Hematopoietic multipotent progenitor cell treated with erythropoietin and hydrocortisone succinate and interleukin-3 and kit ligand, for 15 days (in vitro differentiated cells): ENCODE results near the gene SDHA.
"Not testable (repeated sequence)": the region's sequence is repeated elsewhere in the genome, so short reads cannot be mapped to it uniquely, and the experiment has no call there.

Experiments used
- DNase-seq: peaks from one replicate; pipeline ENCODE4 v3.0.0-alpha.2; 2015; ENCODE audit warnings: low spot score

The SDHA gene

DNA sequence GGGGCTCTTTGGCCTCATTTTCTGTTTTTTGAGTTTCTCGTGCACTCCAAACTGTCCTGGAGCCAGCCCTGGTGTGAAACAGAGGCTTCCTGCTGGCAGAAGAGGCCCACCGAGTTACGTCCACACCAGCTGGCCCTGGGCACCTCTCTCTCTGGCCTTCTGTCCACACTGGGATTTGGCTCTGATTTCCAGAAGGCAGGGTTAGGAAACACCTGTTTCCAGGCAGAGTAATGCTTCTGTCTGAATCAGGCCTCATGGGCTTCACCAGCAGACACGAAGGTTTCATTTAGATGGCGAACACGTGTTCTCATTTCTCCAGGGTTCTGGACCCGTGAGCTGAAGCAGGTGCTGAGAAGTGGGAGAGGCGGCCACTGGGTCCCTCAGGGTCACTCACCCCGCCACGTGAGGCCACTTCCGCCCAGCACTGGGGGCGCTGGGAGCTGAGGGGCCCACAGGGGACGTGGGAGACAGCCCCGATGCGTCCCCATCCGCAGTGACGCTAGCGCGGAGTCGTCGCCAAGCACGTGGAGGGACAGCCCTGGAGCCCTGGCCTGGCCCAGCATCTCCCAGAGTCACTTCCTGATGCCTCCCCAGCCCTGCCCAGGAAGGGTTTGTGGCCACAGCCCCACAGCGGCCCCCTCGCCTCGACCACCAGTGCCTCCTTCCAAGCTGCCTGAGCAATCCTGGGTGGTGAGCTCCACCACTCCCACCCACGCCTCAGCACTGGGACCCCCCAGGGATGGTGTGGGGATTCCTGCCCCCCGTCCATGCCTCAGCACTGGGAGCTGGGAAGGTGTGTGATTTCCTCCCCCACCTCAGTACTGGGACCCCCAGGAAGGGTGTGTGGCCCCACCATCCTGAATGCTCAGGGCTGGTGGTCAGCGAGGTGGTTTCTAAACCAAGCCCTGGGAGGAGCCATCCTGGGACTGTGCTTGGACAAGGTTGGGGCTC is 31.8 kb upstream of the SDHA start:
- no peak for DNase-seq

DNA sequence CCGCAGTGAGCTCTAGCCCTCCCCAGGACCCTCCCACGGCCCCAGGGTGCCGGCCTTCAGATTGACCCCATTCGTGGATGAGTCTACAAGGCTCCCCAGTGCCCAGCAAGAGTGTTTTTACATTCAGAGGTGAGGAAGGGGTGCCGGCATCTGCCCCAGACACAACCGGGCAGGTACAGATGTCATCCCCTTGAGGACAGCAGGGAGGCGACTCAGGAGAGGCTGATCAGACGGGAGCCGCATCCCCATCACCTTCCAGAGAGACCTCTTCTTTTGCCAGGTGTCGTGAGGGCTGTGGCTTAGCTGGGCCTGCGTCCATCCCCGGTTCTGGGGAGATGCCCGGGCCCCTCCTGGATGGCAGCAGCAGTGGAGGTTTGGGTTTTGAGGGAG is 31.1 kb upstream of the SDHA start:
- no peak for DNase-seq

DNA sequence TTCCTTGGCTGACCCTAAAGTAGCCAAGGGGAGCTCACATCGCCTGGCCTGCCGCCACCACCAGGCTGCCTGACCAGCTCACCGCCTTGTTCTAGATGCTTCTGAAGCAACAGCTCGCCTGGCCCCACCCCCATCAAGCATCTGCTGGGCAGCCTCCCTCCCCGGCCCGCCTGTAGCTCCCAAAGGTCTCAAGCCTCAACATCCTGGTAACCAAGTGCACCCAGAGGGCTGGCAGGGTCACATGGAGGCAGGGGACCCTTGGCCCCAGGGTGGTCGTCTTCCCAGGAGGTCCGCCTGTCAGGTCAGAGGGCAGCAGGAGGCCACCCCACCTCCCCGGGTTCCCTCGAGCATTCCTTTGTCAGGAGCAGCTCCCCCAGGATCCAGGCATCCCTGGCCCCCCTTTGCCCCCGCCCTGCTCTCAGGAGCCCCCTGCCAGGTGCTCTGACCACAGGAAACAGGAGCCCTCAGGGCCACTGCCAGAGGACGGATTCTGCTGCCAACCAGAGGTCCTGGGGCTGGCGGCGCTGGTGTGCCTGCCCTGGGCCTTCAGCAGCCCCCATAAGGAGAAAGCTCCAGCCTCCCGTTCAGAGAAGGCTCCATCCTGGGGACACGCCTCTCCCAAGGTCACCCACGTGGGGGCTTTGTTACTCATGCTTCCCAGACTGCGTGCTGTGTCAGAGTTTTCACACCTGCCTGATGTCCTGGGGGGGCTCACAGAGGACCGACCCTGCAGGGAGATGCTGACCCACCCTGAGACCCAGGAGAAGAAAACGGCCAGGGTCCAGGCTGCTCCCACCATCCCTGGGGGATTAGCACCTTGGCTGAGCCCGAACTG is 30.3 kb upstream of the SDHA start:
- DNase-seq, result no peak

DNA sequence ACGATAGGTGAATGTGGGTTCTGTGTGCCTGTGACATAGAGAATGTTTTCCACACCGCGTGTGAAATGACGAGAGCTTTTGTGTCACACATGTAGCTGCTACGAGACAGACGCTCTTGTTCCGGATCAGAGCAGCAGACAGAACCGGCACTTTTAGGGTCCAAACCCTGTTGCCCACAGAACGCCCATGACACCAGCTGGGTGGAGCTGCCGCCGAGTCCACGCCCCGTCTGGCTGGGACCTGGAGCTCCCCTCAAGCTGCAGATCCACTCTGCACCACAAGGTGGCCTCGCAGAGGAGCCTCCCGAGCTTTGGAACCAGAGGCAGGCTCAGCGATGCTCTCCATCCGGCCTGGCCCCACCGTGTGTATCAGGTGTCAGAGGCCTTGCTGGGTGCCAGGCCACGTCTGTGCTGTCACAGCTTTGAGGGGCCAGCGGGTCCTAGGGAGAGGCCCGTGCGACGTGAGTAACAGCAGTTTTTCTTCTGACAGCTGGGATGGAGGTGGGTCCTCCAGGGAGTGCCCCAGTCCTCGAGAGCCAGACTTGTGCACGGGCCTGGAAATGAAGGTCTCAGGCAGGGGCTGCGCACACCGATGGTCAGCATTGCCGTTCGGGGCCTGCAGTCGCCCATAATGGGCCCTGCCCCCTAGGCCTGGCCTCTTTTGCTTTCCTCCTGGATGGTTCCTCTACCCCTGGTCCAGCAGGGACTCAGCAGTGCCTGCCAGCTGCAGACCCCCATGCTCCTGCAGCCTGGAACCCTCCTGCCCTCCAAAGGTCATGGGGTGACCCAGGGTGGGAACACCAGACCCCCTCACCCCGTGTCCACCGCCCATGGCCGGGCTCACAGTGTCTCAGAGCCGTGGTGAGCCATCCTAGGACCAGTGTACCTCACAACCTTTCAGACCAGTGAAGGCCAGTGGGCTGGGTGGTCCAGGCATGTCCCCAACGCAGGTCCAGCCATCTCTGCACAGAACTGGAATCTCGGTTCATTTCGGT is 29.3 kb upstream of the SDHA start:
- peak; percentile 87 for DNase-seq

DNA sequence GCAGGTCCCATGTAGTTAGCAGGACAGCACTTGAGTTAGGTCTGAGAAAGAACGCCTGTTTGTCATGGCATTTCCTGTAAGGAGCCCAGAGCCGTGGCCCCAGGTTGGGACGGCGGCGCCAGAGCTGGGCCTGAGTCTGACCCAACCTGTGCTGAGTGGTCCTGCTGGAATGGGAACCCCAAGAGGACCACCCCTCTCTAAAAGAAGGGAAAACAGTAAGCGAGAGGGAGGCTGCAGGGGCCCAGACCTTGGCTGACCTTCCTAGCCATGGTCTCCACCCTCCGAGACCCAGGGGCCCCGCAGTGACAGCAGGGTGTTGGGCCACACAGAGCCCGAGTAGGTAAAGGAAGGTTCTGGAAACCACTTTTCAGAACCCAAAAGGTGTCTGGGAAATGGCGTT is 28.6 kb upstream of the SDHA start:
- no peak for DNase-seq

DNA sequence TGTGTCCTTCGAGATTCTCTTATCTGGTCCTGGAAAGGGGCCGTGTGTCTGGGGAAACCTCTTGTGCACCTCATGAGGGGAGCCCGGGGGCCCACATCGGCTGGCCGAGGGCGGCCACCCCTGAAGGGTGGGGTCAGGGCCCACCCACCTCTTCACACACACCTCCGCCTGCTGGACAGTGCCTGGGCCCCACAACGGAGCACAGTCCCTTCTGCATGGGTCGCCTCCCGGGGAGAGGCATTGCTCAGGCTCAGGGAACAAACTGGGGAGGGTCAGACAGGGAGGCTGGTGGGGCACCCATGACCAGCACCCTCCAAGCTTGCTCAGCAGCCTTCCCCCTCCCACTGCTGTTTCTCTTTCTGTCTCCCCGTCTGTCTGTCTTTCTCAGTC is 28.1 kb upstream of the SDHA start:
- DNase-seq, result no peak

DNA sequence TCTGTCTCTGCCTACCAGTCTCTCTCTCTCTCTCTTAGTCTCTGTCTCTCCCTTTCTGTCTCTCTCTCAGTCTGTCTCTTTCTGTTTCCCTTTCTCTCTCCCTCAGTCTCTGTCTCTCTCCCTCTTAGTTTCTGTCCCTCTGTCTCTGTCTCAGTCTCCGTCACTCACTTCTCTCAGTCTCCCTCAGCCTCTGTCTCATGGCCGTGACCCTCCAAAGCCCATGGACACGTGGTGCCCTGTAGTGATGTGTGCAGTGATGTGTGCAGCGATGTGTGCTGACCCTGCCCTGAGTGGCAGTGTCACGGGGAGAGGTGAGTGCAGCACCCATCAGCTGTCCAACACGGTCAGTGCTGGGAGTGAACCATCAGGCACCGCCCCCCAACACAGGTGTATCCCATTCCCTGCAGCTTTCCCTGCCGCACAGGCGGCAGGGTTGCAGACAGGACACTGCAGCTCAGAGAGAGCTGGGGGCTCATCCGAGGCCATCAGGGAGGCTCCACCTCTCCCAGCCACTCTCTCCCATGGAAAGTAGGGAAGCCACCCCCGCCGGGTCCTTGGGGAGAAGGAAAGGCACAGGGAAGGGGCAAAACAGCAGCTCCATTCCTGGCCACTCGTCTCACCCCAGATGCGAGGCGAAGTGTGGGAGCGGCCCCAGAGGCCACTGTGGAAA is 27.6 kb upstream of the SDHA start:
- DNase-seq, result no peak

DNA sequence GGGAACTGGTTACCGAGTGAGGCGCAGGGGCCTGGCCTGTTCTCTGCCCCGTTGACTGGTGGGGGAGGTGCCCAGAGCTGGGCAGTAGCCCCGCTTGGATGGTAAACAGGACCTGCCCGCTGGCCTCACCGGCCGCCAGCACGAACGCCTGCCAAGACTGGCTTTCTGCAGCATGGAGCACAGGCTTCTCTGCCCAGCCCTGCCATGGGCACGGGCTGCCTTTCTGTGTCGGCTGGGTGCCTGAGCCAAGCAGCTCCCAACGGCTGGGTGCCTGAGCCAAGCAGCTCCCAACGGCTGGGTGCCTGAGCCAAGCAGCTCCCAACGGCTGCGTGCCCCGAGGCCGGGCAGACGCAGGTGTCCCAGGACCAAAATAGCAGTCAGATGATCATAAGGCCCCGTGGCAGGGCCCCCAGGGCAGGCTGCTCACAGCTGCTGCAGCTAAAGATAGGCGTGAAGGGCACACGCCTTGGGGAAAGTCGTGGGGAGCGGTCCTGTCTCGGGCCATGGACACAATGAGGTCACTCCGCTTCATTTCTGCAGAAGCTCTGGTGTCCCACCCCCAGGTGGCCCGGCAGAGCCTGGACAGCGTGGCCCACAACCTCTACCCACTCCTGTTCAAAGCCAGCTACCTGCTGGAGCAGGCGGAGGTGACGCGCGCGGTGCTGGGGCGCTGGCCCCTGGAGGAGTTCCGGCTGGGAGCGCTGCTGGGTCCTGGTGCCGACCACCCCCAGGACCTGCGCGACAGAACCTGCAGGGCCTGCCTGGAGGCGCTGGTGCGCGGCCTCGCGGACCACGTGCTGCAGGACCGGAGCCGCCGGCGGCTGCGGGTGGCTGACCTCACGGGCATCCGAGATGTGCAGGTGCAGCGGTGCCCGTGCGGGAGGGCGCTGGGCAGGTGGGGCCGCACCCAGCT is 26.8 kb upstream of the SDHA start, which contains the start of gene LRRC14B:
LRRC14B (plus strand) TSS at position 460 of the 913 bp plus-strand sequence; CDS start at position 504, 44 bp downstream.
- no peak for DNase-seq

DNA sequence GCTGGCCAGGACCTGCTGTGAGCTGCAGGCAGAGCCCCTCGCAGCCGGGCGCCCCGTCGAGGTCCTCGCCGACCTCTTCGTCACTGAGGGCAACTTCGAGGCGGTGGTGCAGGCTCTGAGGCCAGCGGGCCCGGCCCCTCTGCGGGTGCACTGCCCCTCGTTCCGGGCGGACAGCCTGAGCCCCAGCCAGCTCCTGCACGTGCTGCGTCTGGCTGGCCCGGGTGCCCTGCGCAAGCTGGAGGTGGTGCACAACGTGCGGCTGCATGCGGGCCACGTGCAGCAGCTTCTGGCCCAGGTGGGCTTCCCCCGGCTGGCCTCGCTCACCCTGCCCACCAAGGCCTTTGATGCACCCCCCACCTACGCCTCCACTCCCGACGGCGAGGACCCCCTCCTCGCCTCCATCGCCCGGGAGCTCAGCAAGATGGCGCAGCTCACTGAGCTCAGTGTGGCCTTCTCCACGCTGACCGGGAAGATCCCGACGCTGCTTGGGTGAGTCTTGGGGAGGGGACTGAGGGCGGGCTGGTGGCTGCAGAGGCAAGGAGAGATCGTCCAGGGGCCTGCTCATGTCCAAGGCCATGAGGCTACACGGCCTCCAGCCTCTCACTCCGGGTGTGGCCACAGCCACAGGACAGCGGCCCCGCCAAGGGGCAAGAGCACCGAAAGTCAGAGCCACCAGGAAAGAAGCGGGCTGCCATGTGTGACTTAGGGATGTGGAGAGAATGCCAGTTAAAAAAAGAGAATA is 26.0 kb upstream of the SDHA start:
- no peak for DNase-seq

DNA sequence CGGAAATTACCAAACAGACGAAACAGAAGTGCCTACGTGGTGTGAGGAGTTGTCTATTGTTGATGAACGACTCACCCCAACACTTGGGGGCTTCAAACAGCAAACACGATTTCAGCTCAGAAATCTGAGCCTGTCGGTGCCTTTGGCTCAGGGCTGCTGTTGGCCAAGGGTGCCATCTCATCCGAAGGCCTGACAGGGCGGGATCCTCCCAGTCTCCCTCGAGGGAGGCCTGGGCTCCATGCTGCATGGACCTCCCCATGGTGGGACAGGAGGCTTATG is 25.5 kb upstream of the SDHA start:
- no peak for DNase-seq

DNA sequence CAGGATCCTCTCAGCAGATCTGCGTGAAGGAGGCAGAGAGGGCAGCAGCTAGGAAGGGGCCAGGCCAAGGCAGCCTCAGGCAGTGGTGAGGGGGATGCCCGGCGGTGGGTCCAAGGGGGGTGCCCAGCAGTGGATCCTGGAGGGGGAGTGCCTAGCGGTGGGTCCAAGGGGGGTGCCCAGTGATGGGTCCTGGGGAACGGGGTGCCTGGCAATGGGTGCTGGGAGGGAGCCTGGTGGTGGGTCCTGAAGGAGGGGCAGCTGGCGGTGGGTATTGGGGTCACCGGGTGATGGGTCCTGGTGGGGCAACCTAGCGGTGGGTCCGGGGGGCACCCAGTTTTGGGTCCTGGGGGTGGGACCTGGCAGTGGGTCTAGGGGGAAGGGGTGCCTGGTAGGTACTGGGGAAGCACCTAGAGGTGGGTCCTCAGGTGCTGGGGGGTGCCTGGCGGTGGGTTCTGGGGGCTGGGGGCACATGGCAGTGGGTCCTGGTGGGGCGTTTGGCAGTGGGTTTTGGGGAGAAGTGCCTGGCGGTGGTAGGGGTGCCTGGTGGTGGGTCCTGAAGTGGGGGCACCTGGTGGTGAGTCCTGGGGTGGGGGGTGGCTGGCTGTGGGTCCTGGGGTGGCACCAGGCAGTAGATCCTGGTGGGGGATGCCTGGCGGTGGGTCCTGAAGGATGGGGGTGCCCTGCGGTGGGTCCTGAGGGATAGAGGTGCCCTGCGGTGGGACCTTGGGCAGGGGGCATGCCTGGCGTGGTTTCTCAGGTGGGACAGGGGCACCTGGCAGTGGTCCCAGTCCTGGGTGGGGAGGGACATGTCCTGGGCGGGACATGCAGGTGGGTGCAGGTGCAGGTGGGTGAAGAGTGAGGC is 24.9 kb upstream of the SDHA start:
- DNase-seq, result no peak

DNA sequence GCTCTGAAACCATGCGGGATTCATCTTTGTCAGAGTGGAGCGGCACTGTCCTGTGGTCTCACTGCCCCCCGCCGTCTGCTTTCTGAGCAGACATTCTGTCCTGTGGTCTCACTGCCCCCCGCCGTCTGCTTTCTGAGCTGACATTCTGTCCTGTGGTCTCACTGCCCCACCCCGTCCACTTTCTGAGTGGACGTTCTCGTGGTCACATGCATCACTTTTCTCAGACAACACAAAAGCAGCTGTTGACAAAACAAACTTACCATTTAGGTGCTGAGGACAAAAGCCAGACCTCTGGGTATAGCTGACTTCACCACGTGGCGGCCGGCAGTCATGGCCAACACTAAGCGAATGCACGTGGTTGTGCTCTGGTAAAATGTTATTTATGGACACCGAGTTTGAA is 24.0 kb upstream of the SDHA start:
- no peak for DNase-seq

DNA sequence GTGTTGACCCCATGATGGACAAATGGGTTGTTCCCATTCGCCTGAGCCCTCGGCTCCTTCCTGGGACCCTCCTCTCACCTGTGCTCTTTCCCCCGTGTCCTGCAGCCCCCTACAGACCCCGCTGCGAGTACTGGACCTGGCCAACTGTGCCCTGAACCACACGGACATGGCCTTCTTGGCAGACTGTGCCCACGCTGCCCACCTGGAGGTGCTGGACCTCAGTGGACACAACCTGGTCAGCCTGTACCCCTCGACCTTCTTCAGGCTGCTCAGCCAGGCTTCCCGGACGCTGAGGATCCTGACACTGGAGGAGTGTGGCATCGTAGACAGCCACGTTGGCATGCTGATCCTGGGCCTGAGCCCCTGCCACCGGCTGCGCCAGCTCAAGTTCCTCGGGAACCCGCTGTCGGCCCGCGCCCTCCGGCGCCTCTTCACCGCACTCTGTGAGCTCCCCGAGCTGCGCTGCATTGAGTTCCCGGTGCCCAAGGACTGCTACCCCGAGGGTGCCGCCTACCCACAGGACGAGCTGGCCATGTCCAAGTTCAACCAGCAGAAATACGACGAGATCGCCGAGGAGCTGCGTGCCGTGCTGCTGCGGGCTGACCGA is 23.4 kb upstream of the SDHA start:
- DNase-seq, result no peak

DNA sequence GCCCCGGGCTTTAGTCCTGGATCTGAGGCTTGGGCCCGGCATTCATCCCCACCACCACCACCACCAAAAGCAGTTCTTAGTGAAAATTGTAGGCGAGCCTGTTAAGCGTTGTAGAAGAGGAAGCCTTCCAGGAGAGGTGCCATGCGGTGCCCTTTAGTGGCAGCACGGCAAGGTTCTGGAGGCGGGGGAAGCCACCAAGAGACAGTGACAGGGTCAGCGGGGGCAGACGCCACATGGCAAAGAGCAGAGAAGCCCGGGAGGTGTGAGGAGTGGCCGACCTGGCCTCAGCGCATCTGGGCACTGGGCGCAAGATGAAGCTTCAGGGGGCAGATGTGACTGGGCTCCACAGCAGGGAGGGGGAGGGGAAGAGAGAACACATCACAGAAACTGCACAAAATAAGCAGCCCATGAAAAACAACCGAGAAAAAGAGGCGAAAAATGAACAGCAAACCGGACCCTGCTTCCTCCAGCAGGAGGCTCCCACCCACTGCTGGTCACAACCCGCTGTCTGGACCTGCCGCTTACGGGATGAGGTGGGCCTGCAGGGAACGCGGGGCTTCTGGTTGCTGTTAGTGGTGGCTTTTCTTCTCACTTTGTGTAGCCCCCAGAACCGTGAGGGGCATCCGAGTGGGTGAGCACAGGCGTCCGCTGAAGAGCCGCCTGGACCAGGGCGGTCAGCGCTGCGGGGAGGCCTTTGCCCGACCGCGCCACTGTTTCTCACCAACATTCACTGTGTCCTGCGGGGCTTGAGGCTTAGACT is 22.5 kb upstream of the SDHA start:
- no peak for DNase-seq

DNA sequence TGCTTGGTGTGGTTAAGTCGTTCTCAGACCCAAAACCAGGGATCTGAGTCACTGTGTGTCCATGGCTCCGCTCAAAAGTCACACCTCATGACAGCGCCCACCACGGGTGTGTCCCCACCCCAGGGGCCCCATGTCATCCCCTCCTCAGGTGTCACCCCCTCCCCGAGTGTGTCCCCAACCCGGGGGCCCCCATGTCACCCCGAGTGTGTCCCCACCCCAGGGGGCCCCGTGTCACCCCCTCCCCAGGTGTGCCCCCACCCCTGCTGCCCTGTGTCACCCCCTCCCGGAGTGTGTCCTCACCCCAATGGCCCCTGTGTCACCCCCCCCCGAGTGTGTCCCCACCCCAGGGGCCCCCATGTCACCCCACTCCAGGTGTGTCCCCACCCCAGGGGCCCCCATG is 21.8 kb upstream of the SDHA start:
- DNase-seq, result no peak

DNA sequence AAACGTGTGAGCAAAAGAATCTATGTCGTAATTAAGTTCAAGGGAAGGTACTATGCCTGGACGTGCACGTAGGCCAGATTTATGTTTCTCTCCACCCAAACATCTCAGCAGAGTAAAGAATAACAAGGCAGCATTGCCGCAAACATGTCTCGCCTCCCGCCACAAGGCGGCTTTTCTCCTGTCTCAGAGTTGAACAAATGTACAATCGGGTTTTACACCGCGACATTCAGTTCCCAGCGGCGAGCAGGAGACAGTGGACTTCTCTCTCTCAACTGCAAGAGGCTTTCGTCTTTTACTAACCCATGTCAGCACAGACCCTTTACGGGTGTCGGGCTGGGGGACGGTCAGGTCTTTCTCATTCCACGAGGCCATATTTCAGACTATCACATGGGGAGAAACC is 21.1 kb upstream of the SDHA start:
- not testable (repeated sequence) for DNase-seq

DNA sequence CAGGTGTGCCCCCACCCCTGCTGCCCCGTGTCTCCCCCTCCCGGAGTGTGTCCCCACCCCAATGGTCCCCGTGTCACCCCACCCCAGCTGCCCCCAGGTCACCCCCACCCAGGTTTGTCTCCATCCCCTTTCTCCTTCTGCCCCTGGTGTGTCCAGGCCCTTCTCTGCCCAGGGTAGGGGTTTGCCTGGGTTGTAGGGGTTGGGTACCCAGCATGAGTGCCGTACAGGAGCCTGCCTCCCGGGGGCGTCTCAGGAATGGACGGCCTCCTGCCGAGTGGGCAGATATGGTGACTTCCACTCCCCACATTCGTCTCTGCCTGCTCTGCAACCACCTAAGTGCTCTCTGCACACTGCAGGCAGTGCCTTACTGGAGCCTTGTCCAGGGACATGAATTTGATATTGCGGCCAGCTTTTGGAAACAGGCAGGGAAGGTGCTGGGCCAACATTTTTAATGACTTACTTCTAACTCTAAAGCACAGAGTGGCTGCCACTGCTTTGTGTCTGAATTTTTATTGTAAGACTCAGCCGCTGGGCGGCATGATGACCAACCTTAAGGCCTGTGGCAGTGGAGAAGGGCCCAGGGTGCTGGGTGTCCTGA is 20.1 kb upstream of the SDHA start:
- no peak for DNase-seq
